ENCODE data around the gene HYAL1. TPM values are rescaled to one million over a fixed set of nuclear protein-coding genes. Genes with fewer than 3 reads are reported as not detected.
A peak's percentile ranks its signal among the peaks of the same experiment; 100 is the strongest.

HYAL1 gene
- total and polyA plus RNA-seq, 2 experiments from 2014 or later: 0.20 TPM; not detected in 1

DNA sequence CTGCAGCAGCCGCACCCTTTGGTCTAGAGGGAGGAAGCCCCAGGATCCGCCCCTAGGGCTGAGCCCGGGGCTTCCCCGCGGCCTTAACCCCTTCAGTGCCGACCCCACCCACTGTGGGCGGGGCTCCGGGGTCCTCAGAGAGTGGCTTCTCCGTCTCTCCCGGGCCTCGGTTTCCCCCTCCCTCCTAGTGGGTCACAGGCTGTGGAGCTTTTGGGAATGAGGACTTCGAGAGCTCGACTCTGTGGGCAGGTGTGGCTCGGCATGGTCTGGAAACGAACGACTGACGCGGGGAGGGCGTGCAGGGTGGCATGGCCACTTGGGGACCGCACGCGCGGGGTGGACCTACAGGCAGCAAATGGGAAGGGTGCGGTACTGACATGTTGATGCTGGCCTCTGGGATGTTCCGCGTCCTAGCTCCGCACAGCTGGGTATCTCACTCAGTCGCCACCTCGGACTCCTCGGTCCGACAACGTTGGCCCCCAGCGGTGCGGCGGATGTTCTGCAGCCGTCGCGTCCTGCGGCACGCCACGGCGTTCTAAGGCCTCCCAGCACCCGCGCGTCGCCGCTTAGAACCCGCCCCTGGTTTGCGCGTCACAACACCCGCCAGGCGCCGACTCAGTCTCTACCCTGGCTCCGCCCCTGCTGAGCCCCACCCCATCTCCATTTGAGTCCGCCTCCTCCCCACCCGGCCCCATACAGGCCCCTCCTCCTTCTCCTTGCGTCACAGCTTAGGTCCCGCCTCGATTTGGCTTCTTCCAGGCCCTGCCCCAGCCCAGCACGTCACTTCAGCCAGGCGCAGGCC, 4.3 kb downstream of the HYAL1 start, which contains the start of the genes HYAL3 and NAA80:
Gene HYAL3, minus strand, starts transcription at position 570 of the 802 bp plus-strand sequence. CDS start 3,803 bp downstream, outside the sequence.
Gene NAA80, minus strand, starts transcription at position 570 of the 802 bp plus-strand sequence. CDS start 1,942 bp downstream, outside the sequence.
- no peaks in the 10 kb centered on the region for H3K27me3 ChIP-seq (replicated peaks; ENCODE audit: insufficient read depth)
- H3K36me3 ChIP-seq (ENCODE audit: low read depth): no peaks in the 10 kb centered on the region
- no peak for TF ChIP-seq EZH2 (IDR thresholded peaks at IDR 0.05; ENCODE audit: insufficient read depth, poor library complexity, severe bottlenecking)
- TF ChIP-seq EZH2phosphoT487 (IDR thresholded peaks at IDR 0.05; ENCODE audit: insufficient read depth, low read depth): no peak
- peak within 1 kb of the TSS; percentile 94 for H2AFZ ChIP-seq
- no peaks in the 10 kb centered on the region for H3K9me2 ChIP-seq (ENCODE audit: insufficient read depth)
- in situ Hi-C loops (cut with MboI): no loop called here
- DNase-seq: peak; percentile 100
- H3F3A ChIP-seq (ENCODE audit: insufficient read depth): peaks cover 11% of the 10 kb centered on the region
- no peaks in the 10 kb centered on the region for H3K79me2 ChIP-seq (ENCODE audit: insufficient read depth)
- H3K9me3 ChIP-seq (ENCODE audit: low read depth): no peaks in the 10 kb centered on the region
- H3K27ac ChIP-seq: peak within 1 kb of the TSS; percentile 89
- H3K4me1 ChIP-seq (ENCODE audit: insufficient read depth): peaks cover 11% of the 10 kb centered on the region
- H3K9ac ChIP-seq: peak within 1 kb of the TSS; percentile 93
- WGBS, 2 experiments (ENCODE audit: low coverage in 1 of 2, low lambda C conversion rate in 2 of 2, missing lambda C conversion rate in 2 of 2): 1% methylated on average over 50 to 51 of the region's 61 CpGs
- H4K20me1 ChIP-seq (ENCODE audit: insufficient read depth): no peaks in the 10 kb centered on the region
- peak within 1 kb of the TSS; percentile 90 for H3K4me3 ChIP-seq
- H3K4me2 ChIP-seq (ENCODE audit: unreplicated experiment): peak within 1 kb of the TSS; percentile 94

- Histone ChIP-seq H4K20me1 (ENCODE audit: insufficient read depth) (no peaks in the 10 kb centered on the region), H3K4me3 (peak overlapping the region; percentile 90), H3K4me1 (ENCODE audit: insufficient read depth) (peaks cover 11% of the 10 kb centered on the region), H3K27me3 (replicated peaks; ENCODE audit: insufficient read depth) (no peaks in the 10 kb centered on the region), H3K9me2 (ENCODE audit: insufficient read depth) (no peaks in the 10 kb centered on the region), H3K9me3 (ENCODE audit: low read depth) (no peaks in the 10 kb centered on the region), H3K4me2 (ENCODE audit: unreplicated experiment) (peak overlapping the region; percentile 94), H3K79me2 (ENCODE audit: insufficient read depth) (no peaks in the 10 kb centered on the region), H3K36me3 (ENCODE audit: low read depth) (no peaks in the 10 kb centered on the region), H3K9ac (peak overlapping the region; percentile 93), H3F3A (ENCODE audit: insufficient read depth) (peaks cover 11% of the 10 kb centered on the region), H2AFZ (peak overlapping the region; percentile 94; the same call in 1 of the 2 replicates), H3K27ac (no peak overlapping the region)
- 50 to 54% methylated on average over 7 to 9 of the region's 9 CpGs for WGBS, 2 experiments (ENCODE audit: low coverage in 1 of 2, low lambda C conversion rate in 2 of 2, missing lambda C conversion rate in 2 of 2)
- in situ Hi-C loops (cut with MboI): no loop called here
- DNase-seq: peak; percentile 45
- TF ChIP-seq EZH2 (IDR thresholded peaks at IDR 0.05; ENCODE audit: insufficient read depth, poor library complexity, severe bottlenecking): no peak
- no peak for TF ChIP-seq EZH2phosphoT487 (IDR thresholded peaks at IDR 0.05; ENCODE audit: insufficient read depth, low read depth)
These were observed 5.3 kb downstream of the HYAL1 start for GRCh38 chr3:50297896-50298725.

GRCh38 chr3:50297384-50297775, 6.0 kb downstream of the HYAL1 start:
- no peaks in the 10 kb centered on the region for H4K20me1 ChIP-seq (ENCODE audit: insufficient read depth)
- in situ Hi-C loops (cut with MboI): no loop called here
- no peak overlapping the region for H3K27ac ChIP-seq
- no peak overlapping the region for H2AFZ ChIP-seq
- no peaks in the 10 kb centered on the region for H3K79me2 ChIP-seq (ENCODE audit: insufficient read depth)
- TF ChIP-seq EZH2phosphoT487 (IDR thresholded peaks at IDR 0.05; ENCODE audit: insufficient read depth, low read depth) (no peak), EZH2 (IDR thresholded peaks at IDR 0.05; ENCODE audit: insufficient read depth, poor library complexity, severe bottlenecking) (no peak)
- H3K9me3 ChIP-seq (ENCODE audit: low read depth): no peaks in the 10 kb centered on the region
- H3F3A ChIP-seq (ENCODE audit: insufficient read depth): peaks cover 11% of the 10 kb centered on the region
- H3K4me3 ChIP-seq: no peak overlapping the region
- H3K4me2 ChIP-seq (ENCODE audit: unreplicated experiment): no peak overlapping the region
- H3K9ac ChIP-seq: no peak overlapping the region
- peaks cover 16% of the 10 kb centered on the region for H3K4me1 ChIP-seq (ENCODE audit: insufficient read depth)
- H3K27me3 ChIP-seq (replicated peaks; ENCODE audit: insufficient read depth): no peaks in the 10 kb centered on the region
- no peaks in the 10 kb centered on the region for H3K9me2 ChIP-seq (ENCODE audit: insufficient read depth)
- WGBS, 2 experiments (ENCODE audit: low coverage in 1 of 2, low lambda C conversion rate in 2 of 2, missing lambda C conversion rate in 2 of 2): 96 to 100% methylated on average over 2 of the region's 2 CpGs
- DNase-seq: no peak
- H3K36me3 ChIP-seq (ENCODE audit: low read depth): no peaks in the 10 kb centered on the region

DNA sequence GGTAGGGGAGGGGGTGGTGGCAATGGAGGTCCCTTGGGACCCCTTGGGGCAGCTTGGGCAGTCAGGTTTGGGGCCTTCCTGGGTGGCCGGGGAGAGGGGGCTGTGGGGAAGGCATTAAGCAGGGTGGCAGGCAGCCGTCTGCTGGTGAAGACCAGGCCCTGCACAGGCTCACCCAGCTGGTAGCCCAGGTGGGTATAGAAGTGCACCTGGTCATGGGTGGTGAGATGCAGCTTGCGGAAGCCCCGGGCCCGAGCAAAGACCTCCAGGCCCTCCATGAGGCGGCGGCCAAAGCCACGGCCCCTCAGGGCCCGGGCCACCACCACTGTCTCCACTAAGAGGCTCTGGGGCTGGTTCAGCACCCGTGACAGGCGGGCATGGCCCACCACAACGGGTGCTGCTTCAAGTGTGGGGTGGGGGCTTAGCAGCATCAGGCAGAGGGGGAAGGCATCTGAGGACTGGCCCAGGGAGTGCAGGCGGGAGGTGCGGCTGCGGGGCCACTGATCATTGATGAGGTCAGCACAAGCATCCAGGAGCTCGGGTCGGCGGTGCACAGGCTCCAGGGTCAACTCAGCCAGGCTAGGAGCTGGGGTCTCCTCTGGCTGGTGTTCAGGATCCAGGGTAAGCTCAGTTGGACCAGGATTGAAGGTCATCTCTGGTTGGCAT, 6.5 kb downstream of the HYAL1 start:
- Histone ChIP-seq H3K9me2 (ENCODE audit: insufficient read depth) (no peaks in the 10 kb centered on the region), H3K27me3 (replicated peaks; ENCODE audit: insufficient read depth) (no peaks in the 10 kb centered on the region), H2AFZ (no peak overlapping the region), H4K20me1 (ENCODE audit: insufficient read depth) (no peaks in the 10 kb centered on the region), H3K4me3 (no peak overlapping the region), H3K9me3 (ENCODE audit: low read depth) (no peaks in the 10 kb centered on the region), H3K4me2 (ENCODE audit: unreplicated experiment) (no peak overlapping the region), H3K27ac (no peak overlapping the region), H3K79me2 (ENCODE audit: insufficient read depth) (peaks cover 4% of the 10 kb centered on the region), H3K9ac (no peak overlapping the region), H3K4me1 (ENCODE audit: insufficient read depth) (peaks cover 16% of the 10 kb centered on the region), H3F3A (ENCODE audit: insufficient read depth) (peaks cover 11% of the 10 kb centered on the region), H3K36me3 (ENCODE audit: low read depth) (no peaks in the 10 kb centered on the region)
- no peak for DNase-seq
- in situ Hi-C loops (cut with MboI): no loop called here
- 85 to 91% methylated on average over 14 to 18 of the region's 18 CpGs for WGBS, 2 experiments (ENCODE audit: low coverage in 1 of 2, low lambda C conversion rate in 2 of 2, missing lambda C conversion rate in 2 of 2)
- no peak for TF ChIP-seq EZH2phosphoT487 (IDR thresholded peaks at IDR 0.05; ENCODE audit: insufficient read depth, low read depth)
- TF ChIP-seq EZH2 (IDR thresholded peaks at IDR 0.05; ENCODE audit: insufficient read depth, poor library complexity, severe bottlenecking): no peak

All from GM23248 (cell line).